ENCODE results near the gene EXOG.

The EXOG gene

DNA sequence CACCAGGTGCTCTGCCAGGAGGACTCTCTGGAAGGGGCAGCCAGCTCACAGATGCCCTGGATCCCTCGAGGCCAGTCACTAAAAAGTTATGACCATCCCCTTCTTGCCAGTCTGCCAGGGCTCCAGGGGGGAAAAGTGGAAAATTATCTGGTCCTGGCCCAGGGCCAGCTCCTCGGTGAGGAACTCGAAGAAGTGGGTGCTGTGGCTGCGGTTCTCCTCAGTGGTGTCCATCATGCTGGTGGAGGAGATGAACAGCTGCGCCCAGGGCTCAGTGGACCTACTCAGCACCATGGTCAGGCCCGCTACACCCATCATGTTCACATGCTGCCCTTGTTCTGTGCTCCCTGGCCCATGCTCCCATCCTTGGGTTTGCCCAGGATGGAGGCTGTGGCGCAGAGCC lies 19.2 kb downstream of the EXOG start:
- DNase-seq, result no peak

- no peak for DNase-seq
Measured at GRCh38 chr3:38516669-38517068, 20.5 kb downstream of the EXOG start.

DNA sequence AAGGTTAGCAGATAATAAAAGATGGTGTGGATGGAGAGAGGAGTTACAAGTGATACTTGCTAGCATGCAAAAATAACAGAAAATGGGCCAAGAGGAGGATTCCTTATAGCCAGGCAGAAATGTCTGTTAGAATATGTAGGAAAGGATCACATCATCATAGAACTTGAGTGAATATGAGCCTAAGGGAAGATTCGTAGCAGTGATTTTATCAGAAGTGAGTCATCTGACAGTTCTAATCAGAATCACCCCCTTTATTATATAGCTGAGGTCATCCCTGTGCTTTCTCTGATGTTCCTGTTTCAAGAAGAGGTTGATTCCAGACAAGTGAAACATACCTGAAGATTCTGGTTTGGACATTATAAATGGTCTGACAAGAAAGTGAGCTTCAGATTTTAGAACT lies 22.9 kb downstream of the EXOG start:
- DNase-seq, result peak; percentile 25

DNA sequence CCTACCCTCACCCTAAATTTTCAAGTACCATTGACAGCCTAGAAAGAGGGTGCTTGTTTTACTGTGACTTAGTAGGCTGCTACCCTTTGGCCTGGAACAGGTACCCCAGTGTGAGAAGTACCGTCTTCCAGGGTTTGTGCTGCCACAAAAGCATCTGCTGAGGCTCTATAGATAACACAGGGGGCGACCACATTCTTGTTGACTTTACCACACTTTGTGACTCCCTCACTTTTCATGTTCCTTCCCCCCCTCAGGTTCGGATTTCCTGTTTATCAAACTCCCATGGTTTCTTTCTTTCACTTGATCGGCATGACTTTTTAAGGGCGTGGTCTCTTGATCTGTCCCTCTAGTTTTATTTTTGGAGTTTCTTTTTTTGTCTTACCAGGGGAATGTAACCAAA lies 23.5 kb downstream of the EXOG start:
- no peak for DNase-seq

- DNase-seq, result peak; percentile 55
Measured at GRCh38 chr3:38521391-38521987, 25.3 kb downstream of the EXOG start.

- DNase-seq, result no peak
Measured at GRCh38 chr3:38522002-38522401, 25.9 kb downstream of the EXOG start.

GRCh38 chr3:38524141-38524739 lies 28.1 kb downstream of the EXOG start:
- DNase-seq, result peak; percentile 7

DNA sequence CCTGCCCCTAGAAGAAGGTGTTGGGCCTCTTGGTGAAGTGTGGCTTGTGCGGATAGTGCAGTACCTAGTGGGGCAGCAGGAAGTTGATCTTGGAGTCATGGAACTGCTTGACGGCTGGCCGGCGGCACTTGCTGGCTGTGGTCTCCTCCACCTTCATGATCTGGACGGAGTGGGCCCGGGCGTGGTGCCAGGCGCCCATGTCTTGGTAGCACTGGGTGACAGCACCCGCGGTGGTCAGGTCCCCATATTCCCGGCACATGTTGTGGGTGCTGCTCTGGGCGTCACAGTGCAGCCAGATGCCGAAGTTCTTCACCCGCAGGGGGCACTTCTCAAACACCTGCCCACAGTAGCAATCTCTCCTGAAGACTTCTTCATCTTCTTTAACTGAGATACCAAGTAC lies 30.7 kb downstream of the EXOG start:
- no peak for DNase-seq

DNA sequence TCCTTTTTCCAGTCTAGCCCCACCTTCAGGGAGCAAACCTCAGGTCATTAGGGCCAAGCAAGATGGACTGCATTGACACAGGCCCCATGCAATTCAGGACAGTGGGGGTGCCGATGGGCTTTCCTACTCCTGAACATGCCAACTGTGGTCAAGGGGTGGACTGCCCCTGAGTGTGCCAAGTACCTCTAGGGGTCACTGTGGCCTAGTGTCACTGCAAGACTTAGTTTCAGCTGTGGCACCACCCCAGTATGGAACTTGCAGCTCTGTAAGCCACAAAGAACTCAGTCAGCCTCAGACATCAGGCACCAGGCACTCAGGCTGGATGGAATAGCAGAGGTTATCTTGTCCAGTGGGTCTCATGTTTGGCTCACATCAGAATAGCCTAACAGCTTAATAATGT lies 32.3 kb downstream of the EXOG start:
- no peak for DNase-seq

- DNase-seq, result no peak
Measured at GRCh38 chr3:38532529-38532928, 36.4 kb downstream of the EXOG start.

- no peak for DNase-seq
Measured at GRCh38 chr3:38533285-38533976, 37.3 kb downstream of the EXOG start.

GRCh38 chr3:38534180-38534579 lies 38.0 kb downstream of the EXOG start:
- DNase-seq, result no peak

DNA sequence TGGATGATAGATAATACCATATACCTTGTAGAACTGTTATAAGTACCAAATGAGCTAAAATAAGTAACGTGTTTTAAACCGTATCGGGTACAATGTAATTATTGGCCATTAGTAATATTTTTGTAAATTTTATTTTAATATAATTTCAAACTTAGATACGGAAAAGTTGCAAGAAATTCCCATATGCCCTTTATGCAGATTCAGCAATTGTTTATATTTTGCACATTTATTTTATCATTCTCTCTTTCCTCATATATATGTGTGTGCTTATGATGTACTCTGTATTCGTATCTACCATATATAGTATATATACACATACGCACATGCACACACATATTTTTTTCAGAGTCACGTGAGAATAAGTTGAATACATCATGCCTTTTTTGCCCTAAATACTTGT lies 38.5 kb downstream of the EXOG start:
- no peak for DNase-seq

DNA sequence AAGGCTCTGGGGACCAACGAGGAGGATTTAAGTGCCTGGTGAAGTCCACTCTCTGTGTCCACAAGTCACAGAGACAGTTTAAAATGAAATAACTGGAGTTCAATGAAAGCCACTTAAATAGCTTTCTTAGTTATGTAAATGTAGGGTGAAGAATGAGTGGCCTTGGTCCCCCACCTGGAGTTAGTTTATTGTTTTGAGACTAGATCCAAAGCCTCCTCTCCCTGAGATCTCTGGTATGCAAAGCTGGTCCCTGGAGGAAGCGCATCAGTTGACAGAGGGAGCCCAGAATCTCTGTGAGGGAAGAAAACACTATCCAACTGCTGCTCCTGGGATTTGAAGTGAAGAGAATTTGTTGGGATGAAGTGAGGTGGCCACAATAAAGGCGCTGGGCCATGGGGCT lies 40.5 kb downstream of the EXOG start:
- no peak for DNase-seq

- no peak for DNase-seq
Measured at GRCh38 chr3:38538773-38539353, 42.7 kb downstream of the EXOG start.

- no peak for DNase-seq
Measured at GRCh38 chr3:38541806-38542205, 45.7 kb downstream of the EXOG start.

DNA sequence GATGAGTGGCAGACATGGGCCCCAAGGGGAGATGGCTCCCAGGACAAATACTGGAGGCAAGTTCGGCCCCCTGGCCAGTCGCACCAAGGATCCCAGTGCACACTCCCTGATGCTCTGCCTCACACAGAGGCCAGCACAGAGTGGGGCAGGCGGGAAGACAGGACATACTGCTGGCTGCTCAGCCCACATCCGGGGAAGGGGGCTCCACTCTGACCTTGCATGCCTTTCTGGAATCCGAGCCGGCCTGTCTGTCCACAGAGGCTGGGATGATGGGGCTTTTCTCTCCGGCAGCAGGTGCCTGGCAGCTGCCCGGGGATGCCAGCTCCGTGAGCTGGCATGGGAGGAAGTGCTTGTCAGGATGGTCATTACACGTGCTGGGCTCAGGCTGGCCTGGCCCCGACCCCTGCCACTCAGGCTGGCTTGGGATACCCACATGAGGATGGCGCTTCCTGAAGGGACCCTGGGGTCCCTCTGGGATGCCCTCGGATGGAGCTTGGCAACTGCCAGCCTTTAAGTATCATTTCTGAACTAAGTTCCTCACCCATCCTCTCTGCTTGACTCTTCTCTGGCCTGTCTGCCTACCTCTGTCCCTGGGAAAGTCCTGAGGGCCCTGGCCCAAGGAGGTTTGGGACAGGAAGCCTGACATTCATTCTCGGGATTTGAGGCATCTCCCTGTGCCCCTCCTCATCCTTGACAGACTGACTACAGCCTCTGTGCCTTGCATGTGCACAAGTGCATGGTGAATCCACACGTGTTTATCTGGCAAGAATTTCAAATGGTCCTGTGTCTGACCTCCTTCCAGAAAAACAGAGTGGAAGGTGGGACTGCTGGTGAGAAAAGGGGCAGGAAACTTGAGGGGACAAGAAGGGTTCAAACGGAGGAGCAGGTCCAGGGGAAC lies 46.5 kb downstream of the EXOG start:
- no peak for DNase-seq

- DNase-seq, result no peak
Measured at GRCh38 chr3:38543586-38543985, 47.4 kb downstream of the EXOG start.

DNA sequence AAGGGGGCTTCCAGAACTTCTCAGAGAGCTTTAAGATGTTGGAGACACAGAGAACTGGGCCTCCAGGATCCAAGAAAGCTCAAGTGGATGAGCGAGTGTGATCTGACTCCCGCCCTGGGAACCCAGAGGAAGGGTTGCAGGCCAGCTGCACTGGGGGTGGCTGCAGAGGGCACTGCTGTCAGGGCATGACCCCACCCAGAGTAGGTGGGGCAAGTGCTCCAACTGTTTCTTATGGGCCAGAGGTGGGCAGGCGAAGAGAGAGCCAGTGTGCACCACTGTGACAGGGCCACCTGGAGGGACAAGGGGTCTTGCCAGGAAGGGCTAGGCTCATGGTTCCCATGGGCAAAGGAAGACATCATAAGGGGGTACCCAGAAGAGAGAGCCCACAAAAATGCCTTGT lies 48.8 kb downstream of the EXOG start:
- no peak for DNase-seq

DNA sequence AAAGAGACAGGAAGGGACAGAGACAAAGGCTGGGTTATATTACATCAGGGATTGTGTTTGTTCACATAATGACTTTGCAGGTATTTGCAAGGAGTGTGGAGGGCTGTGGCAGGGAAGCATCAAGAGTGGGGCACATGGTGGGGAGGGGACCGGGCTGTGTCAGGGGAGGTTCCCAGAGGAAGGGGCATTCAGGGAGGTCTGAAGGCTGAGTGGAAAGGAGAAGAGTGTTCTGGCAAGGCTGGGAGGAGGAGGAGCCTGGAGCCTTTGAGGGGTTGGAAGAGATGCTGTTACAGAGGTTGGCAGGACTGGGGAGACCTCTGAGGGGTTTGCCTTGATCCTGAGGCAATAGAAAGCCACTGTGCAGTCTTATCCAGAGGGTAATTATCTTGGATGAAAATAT lies 49.4 kb downstream of the EXOG start:
- DNase-seq, result no peak

DNA sequence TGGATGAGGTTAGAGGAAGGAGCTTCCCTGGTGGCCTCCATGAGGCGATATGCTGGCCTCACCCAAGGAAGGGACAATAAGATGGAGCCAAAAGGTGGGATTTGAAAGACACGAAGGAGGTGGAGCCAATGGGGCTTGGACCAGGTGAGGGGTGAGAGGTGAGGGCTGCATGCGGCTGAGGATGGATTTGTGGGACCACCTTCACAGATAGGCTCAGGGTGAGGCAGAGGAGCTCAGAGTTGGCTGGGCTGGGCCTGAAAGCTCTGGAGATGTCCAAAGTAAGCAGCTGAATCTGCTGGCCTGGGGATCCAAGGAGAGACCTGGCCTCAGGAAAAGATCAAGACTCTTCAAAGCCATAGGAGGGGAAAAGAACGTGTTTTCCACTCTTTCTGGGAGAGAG lies 49.8 kb downstream of the EXOG start:
- no peak for DNase-seq

GRCh38 chr3:38548154-38548931 lies 52.2 kb downstream of the EXOG start:
- DNase-seq, result no peak
